GM19463 (cell line): ENCODE measurements around the gene TMOD4.
"Not testable (repeated sequence)": the region's sequence is repeated elsewhere in the genome, so short reads cannot be mapped to it uniquely, and the experiment has no call there.

Source experiments
- ATAC-seq: cut with Tn5 transposase; IDR thresholded peaks from one replicate; pipeline ENCODE4 v1.9.1; 2021; ENCODE audit warnings: mild to moderate bottlenecking, moderate library complexity; ENCODE audit not compliant: unreplicated experiment

The TMOD4 gene

GRCh38 chr1:151175863-151176262 lies at the start of gene TMOD4:
TSS of gene TMOD4 (minus strand) at chr1:151175981. CDS start at chr1:151174875, 1,106 bp downstream.
- no peak for ATAC-seq

DNA sequence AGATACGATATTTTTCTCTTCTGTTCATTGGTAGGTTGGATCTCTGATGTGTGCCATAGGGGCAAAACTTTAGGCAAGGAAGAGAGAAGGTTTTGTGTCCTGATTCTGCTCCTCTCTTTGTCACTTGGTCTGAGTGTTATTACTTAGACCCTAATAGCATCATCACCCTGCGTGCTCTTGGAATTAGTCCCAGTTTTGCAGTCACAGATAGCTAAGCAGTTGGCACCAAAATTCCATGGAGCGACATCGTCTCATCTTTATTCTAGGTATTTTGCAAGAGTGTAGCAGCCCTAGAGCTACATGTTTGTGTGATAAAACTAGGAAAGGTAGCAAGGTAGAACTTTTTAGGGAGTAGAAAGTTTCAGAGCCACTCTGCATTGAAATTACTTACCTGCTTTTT lies 46.3 kb upstream of the TMOD4 start:
- ATAC-seq = no peak

DNA sequence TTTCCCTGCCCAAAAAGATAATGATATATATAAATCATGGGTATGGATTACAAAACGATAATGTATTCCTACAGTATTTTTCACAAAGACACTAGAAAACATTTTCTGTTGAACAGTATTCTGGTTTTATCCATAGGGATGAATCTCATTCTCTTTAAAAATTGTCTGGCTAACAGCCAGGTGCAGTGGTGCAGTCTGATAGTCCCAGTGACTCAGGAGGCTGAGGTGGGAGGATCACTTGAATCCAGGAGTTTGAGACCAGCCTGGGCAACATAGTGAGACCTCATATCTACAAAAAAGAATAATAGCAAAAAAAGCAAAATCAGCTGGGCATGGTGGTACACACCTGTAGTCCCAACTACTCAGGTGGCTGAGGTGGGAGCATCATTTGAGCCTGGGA lies 45.8 kb upstream of the TMOD4 start:
- ATAC-seq = no peak

GRCh38 chr1:151213560-151213959 lies 37.8 kb upstream of the TMOD4 start:
- ATAC-seq = no peak

DNA sequence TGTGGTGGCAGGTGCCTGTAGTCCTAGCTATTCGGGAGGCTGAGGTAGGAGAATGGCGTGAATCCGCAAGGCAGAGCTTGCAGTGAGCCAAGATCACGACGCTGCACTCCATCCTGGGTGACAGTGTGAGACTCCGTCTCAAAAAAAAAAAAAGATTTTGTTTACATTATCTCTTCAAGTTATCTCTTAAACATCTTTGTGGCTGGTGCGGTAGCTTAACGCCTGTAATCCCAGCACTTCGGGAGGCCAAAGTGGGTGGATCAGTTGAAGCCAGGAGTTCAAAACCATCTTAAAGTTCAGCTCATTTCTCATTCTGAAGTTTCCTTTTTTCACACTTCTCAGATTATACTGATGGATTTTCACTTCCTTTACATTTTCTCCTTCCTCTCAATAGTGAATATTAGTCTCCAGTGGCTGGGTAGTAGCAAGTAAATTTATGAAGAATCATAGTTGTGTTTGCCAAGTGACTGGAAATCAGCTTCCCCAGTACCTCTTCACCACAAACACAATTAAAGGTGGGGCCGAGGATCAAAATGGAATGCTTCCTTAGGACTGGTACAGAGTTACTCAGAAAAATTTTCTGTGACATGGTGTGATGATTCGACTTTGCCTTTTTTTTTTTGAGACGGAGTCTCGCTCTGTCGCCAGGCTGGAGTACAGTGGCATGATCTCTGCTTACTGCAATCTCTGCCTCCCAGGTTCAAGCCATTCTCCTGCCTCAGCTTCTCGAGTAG lies 36.4 kb upstream of the TMOD4 start:
- no peak for ATAC-seq

DNA sequence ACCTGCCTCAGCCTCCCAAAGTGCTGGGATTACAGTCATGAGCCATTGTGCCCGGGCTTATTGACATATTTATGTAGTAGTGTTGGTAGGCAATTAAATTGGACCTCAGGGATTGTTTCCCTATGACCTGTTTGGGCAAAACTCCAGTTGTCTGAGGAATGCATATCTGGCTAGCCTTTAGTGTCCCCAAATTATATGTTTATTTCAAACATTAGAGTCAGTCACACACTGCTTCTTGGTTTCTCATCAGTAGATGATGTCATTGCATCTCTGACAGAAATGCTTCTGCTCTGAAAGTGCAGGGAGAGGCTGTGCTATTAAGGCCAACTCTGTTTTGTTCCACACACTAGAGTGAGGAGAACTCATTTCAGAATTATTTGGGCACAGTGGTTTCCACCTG lies 35.0 kb upstream of the TMOD4 start:
- ATAC-seq = no peak

DNA sequence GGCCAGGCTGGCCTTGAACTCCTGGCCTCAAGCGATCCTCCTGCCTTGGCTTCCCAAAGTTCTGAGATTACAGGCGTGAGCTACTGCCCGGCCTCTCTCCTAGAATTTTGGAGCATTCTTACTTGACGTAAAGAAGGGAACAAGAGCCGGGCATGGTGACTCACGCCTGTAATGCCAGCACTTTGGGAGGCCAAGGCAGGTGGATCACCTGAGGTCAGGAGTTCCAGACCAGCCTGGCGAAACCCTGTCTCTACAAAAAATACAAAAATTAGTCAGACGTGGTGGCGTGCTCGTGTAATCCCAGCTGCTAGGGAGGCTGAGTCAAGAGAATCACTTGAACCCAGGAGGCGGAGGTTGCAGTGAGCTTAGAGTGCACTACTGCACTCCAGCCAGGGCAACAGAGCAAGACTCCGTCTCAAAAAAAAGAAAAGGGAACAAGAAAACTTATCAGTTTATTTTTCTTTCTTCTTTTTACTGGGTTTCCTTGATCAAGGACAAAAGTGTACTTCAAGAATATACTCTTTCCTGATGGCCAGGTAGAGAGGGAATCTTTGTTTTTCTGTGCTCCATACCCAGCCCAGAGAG lies 29.7 kb upstream of the TMOD4 start:
- not testable (repeated sequence) for ATAC-seq

DNA sequence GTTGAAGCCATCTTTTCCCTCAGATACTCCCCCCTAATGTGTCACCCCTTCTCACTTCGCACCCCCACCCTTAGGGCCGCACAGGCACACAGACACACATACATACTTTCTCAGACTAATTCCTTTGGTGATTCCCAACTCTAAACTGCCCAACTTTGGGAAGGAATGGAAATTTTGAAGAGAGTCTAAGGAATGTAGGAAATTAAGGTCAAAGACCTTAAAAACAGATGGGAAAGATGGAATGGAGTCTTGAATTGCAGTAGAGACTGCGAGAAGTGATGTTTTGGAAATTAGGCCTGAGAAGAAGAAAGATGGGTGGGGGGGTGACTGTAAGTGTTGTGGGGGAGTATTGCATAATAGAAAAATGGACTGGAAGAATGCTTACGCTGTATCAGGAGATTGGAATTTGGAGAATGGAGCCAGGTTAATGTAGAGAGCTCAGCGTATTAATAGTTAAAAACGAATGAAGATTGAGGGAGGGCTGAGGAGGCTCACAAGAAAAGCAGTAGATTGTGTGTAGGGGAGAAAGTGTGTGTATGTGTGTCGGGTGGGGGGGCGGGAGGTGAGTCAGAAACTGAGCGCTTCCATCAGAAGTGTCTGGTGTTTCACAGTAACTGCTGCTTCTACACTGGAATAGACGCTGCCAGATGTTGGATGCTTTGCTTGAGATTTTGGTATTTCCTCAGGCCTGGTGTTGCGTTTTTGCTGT lies 24.2 kb upstream of the TMOD4 start:
- no peak for ATAC-seq

DNA sequence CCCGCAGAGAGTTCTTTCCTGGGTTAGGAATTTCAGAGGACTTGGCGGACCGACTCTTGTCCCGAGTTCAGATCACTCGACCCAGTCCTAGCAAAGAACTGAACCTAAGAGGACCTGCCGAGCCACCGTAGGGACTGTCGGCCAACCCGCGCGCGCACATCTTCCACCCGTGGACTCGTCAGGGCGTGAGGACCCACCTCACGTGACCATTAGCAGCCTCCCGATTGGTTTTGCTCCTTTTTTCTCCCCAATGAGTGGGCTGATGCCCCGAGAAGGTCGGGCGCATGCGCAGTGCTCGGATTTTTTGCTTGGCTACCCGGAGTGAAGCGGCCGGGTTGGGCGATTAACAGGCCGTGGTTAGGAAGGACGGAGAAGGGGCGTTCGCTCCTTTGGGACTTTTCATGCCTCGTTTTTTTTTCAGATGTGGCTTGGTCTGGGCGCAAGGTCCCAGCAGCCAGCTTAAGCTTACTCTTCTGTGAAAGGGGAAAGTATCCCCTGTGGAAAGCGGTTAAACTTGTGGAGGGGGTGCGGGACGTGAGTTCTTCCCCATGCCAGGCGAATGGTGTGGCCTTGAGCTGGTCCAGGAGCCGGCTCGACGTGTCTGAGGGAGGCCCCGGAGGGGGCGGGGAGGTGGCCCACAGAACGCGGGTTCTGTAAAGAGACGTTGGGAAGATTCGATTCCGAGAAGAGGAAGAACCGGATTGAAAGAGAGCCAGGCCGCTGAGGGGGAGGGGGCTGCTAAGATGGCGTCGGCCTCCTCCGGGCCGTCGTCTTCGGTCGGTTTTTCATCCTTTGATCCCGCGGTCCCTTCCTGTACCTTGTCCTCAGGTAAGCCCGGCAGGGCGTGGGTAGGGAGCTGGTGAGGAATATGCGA lies 22.7 kb upstream of the TMOD4 start, which contains the start of gene PIP5K1A:
Gene PIP5K1A, plus strand, starts transcription at position 299 of the 874 bp plus-strand sequence. Its CDS starts 445 bp downstream, at position 744.
- peak; percentile 81 for ATAC-seq

DNA sequence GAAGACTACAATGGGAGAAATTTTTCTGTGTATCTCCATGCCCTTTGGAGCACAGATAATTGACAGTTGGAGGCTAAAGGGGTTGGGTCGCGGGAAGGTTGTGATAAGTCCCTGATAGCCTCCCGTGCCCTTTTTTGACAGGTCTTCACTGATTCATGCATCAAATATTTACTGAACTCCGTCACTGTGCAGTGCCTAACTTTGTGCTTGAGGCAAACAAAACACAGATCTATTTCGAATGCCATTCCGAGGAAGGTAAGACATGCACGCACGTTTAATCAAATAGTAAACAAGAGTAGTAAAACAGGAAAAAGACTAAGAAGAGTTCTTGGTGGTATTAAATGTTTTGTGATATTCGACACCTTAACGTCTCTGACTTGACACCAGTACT lies 22.1 kb upstream of the TMOD4 start:
- no peak for ATAC-seq

- ATAC-seq = no peak
These were observed 20.6 kb upstream of the TMOD4 start for GRCh38 chr1:151196292-151196800.

DNA sequence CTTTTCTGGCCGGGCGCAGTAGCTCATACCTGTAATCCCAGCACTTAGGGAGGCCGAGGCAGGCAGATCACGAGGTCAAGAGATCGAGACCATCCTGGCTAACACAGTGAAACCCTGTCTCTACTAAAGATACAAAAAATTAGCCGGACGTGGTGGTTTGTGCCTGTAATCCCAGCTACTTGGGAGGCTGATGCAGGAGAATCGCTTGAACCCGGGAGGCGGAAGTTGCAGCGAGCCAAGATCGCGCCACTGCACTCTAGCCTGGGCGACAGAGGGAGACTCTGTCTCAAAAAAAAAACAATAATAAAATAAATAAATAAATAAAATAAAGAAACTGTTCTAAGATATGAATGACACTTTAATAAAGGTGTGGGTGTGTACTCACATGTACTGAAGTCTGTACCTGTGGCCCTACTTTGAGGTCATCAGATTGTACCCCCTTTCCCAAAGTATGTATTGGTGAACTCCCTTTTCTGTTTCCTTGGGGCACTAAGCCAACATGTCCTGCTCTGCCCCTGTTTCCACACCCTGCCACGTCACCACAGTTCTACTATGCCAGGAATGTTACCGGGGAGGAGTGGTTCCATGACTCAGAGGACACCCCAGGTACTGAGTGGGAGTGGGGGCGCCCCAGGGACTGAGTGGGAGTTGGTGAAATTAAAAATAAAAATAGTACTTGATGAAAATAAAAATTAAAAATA lies 19.3 kb upstream of the TMOD4 start:
- not testable (repeated sequence) for ATAC-seq

DNA sequence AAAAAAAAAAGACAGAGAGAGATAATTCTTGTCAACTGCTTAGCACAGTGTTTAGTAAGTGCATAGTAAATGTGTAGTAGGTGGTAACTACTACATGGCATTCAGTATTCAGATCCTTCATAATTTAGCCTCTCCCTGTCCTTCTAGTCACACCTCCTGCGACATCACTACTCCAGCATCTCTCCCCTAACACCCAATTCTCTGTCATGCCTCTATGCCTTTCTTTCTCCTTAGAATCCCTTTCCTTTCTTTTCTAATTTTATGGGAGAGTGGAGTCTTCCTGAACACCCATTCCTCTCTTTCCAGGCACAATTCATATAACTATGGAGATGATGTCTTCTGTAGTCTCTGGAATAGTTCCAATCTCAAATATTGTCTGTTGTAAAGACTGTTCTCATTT lies 18.1 kb upstream of the TMOD4 start:
- ATAC-seq = no peak

DNA sequence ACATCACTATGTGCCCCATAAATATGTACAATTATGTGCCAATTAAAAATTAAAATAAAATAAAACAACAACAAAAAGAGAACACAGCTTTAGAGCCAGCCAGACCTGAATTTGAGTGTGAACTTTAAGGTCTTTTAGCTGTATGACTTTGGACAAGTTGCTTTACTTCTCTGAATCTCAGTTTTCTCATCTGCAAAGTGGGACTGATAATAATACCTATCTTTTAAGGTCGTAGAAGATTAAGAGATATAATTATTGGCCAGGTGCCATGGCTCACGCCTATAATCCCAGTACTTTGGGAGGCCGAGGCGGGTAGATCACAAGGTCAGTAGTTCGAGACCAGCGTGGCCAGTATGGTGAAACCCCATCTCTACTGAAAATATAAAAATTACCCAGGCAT lies 17.5 kb upstream of the TMOD4 start:
- no peak for ATAC-seq

DNA sequence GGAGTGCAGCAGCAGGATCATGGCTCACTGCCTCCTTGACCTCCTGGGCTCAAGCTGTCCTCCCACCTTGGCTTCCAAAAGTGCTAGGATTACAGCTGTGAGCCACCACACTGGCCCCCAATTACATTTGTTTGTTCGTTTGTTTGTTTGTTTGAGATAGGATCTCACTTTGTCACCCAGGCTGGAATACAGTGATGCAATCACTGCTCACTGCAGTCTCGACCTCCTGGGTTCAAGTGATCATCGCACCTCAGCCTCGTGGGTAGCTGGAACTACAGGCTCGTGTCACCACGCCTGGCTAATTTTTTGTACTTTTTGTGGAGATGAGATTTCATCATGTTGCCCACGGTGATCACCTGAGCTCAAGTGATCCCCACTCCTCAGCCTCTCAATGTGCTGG lies 16.3 kb upstream of the TMOD4 start:
- no peak for ATAC-seq

DNA sequence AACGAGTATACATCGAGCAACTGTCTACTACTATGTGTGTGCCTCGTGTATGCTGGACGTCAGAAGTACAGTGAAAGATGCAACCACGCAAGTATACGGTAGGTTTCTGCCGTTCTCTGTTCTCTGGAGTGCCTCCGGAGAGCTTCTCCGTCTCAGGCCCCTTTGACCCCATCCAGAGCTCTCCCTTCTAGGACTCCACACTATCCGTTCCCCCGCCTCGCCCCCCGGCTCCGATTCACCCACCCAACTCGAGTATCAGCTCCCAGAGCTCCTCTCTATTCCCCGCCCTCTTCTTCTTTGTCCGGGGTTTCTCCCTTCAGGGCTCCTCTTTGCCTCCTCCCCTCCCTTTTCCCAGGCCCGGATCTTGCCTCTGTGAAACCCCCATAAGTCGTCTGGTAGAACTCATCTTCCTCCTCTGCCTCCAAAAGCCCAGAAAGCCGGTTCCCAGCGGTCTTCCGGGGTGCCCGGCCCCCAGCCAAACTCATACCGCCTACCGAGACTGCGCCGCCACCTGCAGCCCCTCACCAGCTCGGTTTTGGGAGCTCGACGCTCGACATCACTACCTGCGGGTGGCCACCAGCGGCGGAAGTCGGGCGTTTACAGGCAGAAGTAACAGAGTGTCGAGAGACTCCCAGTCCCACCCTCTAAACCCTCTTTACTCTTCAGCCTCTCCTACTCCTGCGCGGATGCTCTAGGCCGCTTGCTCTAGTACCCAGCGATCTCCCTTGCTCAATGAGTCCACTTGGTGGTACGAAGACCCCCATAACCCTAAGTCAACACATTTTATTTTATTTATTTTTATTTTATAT lies 14.1 kb upstream of the TMOD4 start, which contains the start of gene VPS72:
Gene VPS72, minus strand, starts transcription at position 561 of the 809 bp plus-strand sequence. Its CDS starts 76 bp downstream, at position 485.
- ATAC-seq = peak; percentile 95

DNA sequence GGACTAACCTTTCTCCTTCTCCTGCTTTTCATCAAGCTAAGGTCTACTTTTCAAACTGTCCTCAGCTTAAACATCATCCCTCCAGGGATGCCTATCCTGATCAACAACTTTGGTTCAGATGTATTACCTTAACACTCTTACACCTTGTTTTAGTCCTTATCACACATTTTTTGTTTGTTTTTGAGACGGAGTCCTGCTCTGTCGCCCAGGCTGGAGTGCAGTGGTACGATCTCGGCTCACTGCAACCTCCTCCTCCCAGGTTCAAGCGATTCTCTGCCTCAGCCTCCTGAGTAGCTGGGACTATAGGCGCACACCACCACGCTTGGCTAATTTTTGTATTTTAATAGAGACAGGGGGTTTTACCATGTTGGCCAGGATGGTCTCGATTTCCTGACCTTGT lies 12.9 kb upstream of the TMOD4 start:
- not testable (repeated sequence) for ATAC-seq

- ATAC-seq = no peak
These were observed 11.4 kb upstream of the TMOD4 start for GRCh38 chr1:151187205-151187604.

- no peak for ATAC-seq
These were observed 8.4 kb upstream of the TMOD4 start for GRCh38 chr1:151184211-151184610.
